ENCODE measurements around the gene JAML. TPM values are rescaled to one million over a fixed set of nuclear protein-coding genes. Genes with fewer than 3 reads are reported as not detected.

JAML gene
- total and polyA plus RNA-seq, 2 of the 13 experiments (the other 11 are each of a cell fraction or from before 2014, with no cell fraction given): 2.0 to 3.3 TPM

GRCh38 chr11:118148856-118149255 lies 76.0 kb downstream of the JAML start (continued):
- TF ChIP-seq STAT6 (CRISPR knock-in tag; IDR thresholded peaks at IDR 0.05; ENCODE audit: borderline replicate concordance): no peak

GRCh38 chr11:118148240-118148639 lies 76.6 kb downstream of the JAML start:
- Histone ChIP-seq H3K27me3 (ENCODE audit: control insufficient read depth in 1 of 2, insufficient read depth in 2 of 2, low read length in 2 of 2) (peaks cover 7 to 64% of the 10 kb centered on the region in 2 experiments; a peak in 3 of 5 replicates), H3K9me3 (ENCODE audit: low read length) (no peaks in the 10 kb centered on the region), H3K79me2 (ENCODE audit: insufficient read depth, low read length) (no peaks in the 10 kb centered on the region), H3K36me3 (replicated peaks in 1 of 2; ENCODE audit: control insufficient read depth in 1 of 2, insufficient read depth in 2 of 2, low read length in 2 of 2) (no peaks in the 10 kb centered on the region), H3K27ac (ENCODE audit: extremely low read length, insufficient read depth, low read length) (no peak overlapping the region), H3K4me1 (ENCODE audit: insufficient read depth, low read length) (peaks cover 18% of the 10 kb centered on the region; the same call in 1 of the 2 replicates), H2AFZ (ENCODE audit: low read length) (no peak overlapping the region), H4K20me1 (ENCODE audit: insufficient read depth, low read length) (no peaks in the 10 kb centered on the region), H3K4me3 (replicated peaks in 1 of 3; ENCODE audit: insufficient read depth in 1 of 3, low read depth in 2 of 3, low read length in 3 of 3) (peak overlapping the region in 1 of 3 experiments; percentile 2; a peak in 1 of 6 replicates), H3K9ac (ENCODE audit: insufficient read depth, low read depth, low read length) (no peak overlapping the region), H3K4me2 (ENCODE audit: low read depth, low read length) (peak overlapping the region; percentile 24; the same call in 1 of the 2 replicates)
- intact Hi-C loops (cut with micrococcal nuclease; ENCODE audit: unreplicated experiment): loop anchor here (5.0 kb wide), 1 partner anchor 49 kb away; no protein-coding TSS in a partner anchor
- TF ChIP-seq ETV5 (CRISPR knock-in tag; IDR thresholded peaks at IDR 0.05; ENCODE audit: borderline replicate concordance) (peak; percentile 65; the same call in 1 of the 2 replicates), ZNF124 (CRISPR knock-in tag; IDR thresholded peaks at IDR 0.05) (no peak), GABPA (IDR thresholded peaks at IDR 0.05; ENCODE audit: low read depth, low read length) (0 out of 2 replicates have a peak, but pooled peaks have one; percentile 8), GABPA (CRISPR knock-in tag; IDR thresholded peaks at IDR 0.05; ENCODE audit: low read depth) (peak; percentile 30; the same call in 1 of the 2 replicates), ZNF768 (CRISPR knock-in tag; IDR thresholded peaks at IDR 0.05) (peak; percentile 75; the same call in 1 of the 2 replicates), ZNF747 (CRISPR knock-in tag; IDR thresholded peaks at IDR 0.05; ENCODE audit: borderline replicate concordance) (no peak), GABPB1 (CRISPR knock-in tag; IDR thresholded peaks at IDR 0.05) (0 out of 2 replicates have a peak, but pooled peaks have one; percentile 39)
- ATAC-seq (no peak), FAIRE-seq (no peak), DNase-seq (ENCODE audit: low spot score) (peak; percentile 7)
- POLR2A ChIA-PET: no interaction called here
- CTCF ChIA-PET (ENCODE audit: low intra/inter-chr PET ratio, low total read pairs): no interaction called here
- 42% methylated on average over 6 of the region's 8 CpGs for WGBS (ENCODE audit: low lambda C conversion rate)
- in situ Hi-C loops (cut with HindIII; ENCODE audit: extremely low pct_ligation_motif_present, low pct_unique_long_range_greater_than_20kb): loop anchor here (5.0 to 25.0 kb wide), 3 partner anchors 144 to 339 kb away; no protein-coding TSS in a partner anchor
- BruUV-seq (replicated peaks): no TSS peak
